Fibroblast of pulmonary artery (primary cell): ENCODE data around the gene TFR2.

Source experiments
- DNase-seq: peaks from one replicate; pipeline ENCODE4 v3.0.0-alpha.2; 2010; ENCODE audit warnings: low read depth
- H3K4me3 ChIP-seq: replicated peaks from 2 replicates; pipeline ENCODE4 v1.5.1; 2011; ENCODE audit warnings: low read depth, mild to moderate bottlenecking, control low read depth, low read length, moderate library complexity
- TF ChIP-seq, protein P1 (sequence below): IDR thresholded peaks from 2 replicates; pipeline ENCODE4 v1.5.1; 2011; ENCODE audit warnings: mild to moderate bottlenecking, control low read depth, low read length, inconsistent platforms; ENCODE audit errors: missing control alignments

TFR2 gene

DNA sequence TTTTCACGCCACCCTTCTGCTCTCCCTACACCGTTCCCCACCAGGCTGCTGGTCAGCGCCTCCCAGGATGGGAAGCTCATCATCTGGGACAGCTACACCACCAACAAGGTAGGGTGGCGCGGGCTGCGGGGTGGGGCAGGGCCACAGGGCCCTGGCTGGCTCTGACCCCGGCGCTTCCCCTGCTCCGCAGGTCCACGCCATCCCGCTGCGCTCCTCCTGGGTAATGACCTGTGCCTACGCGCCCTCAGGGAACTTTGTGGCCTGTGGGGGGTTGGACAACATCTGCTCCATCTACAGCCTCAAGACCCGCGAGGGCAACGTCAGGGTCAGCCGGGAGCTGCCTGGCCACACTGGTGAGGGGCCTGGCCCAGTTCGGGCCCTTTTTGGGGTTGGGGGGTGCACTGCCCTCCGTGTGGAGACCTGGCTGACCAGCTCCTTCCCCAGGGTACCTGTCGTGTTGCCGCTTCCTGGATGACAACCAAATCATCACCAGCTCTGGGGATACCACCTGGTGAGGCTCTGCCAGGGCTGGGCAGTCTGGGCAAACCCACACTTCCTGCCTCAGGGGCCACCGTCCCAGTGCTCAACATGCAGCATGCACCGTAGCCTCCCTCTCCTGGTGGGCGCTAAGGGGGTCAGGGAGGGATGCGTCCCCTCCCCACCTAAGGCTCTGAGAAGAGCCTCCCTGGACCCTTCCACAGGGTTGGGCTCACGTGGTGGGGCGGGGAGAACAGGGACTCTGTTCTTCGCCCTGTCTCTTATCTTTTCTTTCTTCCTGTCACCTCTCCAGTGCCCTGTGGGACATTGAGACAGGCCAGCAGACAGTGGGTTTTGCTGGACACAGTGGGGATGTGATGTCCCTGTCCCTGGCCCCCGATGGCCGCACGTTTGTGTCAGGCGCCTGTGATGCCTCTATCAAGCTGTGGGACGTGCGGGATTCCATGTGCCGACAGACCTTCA is 36.2 kb upstream of the TFR2 start:
- TF ChIP-seq, protein P1, sequence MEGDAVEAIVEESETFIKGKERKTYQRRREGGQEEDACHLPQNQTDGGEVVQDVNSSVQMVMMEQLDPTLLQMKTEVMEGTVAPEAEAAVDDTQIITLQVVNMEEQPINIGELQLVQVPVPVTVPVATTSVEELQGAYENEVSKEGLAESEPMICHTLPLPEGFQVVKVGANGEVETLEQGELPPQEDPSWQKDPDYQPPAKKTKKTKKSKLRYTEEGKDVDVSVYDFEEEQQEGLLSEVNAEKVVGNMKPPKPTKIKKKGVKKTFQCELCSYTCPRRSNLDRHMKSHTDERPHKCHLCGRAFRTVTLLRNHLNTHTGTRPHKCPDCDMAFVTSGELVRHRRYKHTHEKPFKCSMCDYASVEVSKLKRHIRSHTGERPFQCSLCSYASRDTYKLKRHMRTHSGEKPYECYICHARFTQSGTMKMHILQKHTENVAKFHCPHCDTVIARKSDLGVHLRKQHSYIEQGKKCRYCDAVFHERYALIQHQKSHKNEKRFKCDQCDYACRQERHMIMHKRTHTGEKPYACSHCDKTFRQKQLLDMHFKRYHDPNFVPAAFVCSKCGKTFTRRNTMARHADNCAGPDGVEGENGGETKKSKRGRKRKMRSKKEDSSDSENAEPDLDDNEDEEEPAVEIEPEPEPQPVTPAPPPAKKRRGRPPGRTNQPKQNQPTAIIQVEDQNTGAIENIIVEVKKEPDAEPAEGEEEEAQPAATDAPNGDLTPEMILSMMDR: no peak
- DNase-seq: no peak
- H3K4me3 ChIP-seq: no peak overlapping the region

- peak overlapping the region; percentile 95 for H3K4me3 ChIP-seq
- no peak for DNase-seq
- TF ChIP-seq, protein P1: no peak
Observed at GRCh38 chr7:100676501-100677306, 35.4 kb upstream of the TFR2 start.

GRCh38 chr7:100675581-100676350 is 34.4 kb upstream of the TFR2 start:
- TF ChIP-seq, protein P1: no peak
- peak; percentile 73 for DNase-seq
- H3K4me3 ChIP-seq: peak overlapping the region; percentile 95

DNA sequence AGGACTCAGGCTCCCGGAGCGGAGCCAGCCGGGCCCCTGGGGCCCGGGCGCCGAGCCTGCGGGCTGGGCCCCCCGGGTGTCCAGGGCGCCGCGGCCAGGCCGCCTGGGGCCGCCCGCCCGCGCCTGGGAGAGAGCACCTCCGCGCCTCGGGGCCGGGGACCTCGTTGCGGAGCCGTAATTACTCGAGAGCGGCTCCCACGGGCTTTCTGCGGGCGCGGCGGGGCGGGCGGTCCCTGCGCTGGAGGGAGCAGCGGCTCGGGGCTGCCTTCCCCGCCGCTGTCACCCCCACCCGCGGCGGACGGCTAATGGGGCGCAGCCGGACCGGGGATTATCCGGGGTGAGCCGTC is 33.7 kb upstream of the TFR2 start:
- no peak for DNase-seq
- TF ChIP-seq, protein P1: no peak
- peak overlapping the region; percentile 95 for H3K4me3 ChIP-seq

DNA sequence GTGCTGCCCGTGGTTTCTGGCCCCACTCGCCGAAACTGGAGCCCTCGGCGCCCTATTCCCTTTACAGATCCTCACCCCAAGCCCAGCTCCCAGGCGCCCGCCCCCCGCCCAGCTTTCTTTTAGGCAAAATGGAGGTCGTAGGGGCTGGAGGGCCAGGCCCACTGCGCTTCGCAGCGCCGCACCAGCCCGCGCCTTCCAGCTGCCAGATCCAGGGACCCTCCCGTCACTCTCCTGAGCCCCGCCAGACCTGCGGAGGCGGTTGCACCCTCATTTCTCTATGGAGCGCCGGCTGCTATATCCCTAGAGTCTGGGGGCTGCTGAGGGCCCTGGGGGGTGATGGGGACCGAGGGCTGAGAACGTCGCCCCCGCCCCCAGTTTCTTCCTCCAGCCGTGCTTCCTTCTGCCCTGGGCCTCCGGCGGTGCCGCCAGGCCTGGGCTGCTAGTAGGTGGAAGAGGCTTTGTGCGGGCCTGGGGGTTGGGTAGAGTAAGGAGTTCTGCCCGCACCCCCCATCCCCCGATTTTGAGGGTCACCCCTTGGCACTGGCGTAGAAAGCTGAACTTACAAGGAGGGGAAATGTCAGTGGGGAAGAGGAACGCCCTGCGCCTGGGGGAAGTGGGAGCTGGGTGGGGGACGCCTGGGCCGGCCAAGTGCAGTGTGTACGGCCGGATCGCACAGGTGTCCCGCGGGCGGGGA is 33.2 kb upstream of the TFR2 start:
- DNase-seq: no peak
- H3K4me3 ChIP-seq: peak overlapping the region; percentile 95
- TF ChIP-seq, protein P1: no peak

DNA sequence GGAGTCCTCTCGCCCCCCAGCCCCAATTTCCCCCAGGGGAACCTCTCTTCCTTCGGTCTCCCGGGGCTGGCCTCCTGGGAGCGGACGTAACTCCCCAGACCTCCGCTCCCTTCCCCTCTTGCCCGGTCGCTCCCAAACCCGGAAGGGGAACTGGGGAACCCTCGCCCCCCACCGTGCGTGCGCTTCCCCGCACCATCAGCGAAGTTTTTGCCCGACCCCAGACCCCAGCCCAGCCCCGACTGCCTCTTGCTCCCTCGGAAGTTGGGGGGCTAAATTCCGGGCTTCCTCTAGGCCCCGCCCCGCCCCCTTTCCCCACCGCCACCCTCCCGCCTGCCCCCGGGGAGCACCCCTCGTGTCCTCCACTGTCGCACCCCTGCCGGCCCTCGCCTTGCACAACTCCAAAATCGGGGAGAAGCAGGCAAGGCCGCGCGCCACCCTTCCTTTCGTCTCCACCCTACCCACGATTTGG is 32.6 kb upstream of the TFR2 start:
- TF ChIP-seq, protein P1: no peak
- no peak for DNase-seq
- peak overlapping the region; percentile 95 for H3K4me3 ChIP-seq
